Measurements from ENCODE around the gene BMAL2. TPM values are rescaled to one million over a fixed set of nuclear protein-coding genes. Genes with fewer than 3 reads are reported as not detected.

Gene BMAL2
- total RNA-seq, 2 experiments from 2014 or later, result 7.5 to 9.7 TPM

- ChIA-PET POLR2A (no interaction called here), CTCF (interaction anchor here (1.5 to 1.7 kb wide), 2 partner anchors 50 to 319 kb away, joined by 5 to 7 read pairs; no protein-coding TSS in a partner anchor)
- DNase-seq (no peak), ATAC-seq (no peak)
- Mint-ChIP-seq H3K27me3 (peaks cover 37% of the 10 kb centered on the region), H3K27ac (no peak overlapping the region), H3K4me1 (ENCODE audit: low read depth) (peaks cover 34% of the 10 kb centered on the region), H3K4me3 (no peak overlapping the region), H3K9me3 (no peaks in the 10 kb centered on the region), H3K36me3 (ENCODE audit: low read depth) (peaks cover 2% of the 10 kb centered on the region)
- intact Hi-C loops (cut with micrococcal nuclease), result loop anchor here (5.0 kb wide), 1 partner anchor 308 kb away; no protein-coding TSS in a partner anchor
- TF ChIP-seq CTCF (IDR thresholded peaks at IDR 0.05), result no peak
Measured at GRCh38 chr12:27334721-27335082, 2.1 kb downstream of the BMAL2 start.

DNA sequence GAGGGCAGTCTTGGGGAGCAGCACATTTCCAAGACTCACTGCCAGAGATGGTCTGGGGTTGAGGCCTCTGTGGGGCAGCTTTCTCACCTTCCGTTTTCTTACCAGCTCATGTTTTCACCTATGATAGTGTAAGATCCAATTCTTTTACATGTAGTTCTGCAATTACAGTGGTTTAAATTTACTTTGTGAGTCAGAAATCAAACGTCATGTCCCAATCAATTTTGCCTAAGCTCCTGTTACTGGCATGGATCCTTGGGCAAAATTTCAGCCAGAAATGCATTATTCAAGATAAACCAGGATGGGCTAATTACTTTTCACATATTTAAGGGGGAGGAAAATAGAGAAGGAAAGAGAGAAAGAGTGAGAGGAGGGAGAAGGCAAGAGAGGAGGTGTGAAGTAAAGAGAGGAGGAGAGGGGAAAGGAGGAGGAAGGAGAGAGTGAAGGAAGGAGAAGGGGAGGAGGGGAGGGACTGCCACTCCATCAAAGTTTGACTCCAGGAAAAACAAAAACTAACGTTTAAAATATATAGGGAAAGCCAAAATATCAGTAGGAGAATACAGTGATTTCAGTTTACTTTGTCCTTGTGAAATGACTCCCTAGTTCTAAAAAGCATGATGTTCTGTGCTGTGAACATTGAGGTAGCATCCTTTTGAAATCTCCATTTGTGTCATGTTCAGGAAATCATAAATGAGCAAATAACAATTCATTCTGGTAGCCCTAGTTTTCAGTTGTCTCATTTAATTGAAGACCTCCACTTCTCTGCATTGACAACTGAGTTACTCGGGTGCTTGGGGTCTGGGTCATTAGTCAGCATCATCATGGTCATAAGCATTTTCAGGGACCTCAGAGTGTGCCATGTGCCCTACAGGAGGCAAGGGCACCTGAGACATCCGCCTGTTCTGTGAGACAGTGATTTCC is 3.0 kb downstream of the BMAL2 start:
- no peak for TF ChIP-seq CTCF (IDR thresholded peaks at IDR 0.05)
- ChIA-PET POLR2A (no interaction called here), CTCF (no interaction called here)
- H3K36me3 Mint-ChIP-seq (ENCODE audit: low read depth), result peaks cover 2% of the 10 kb centered on the region
- H3K9me3 Mint-ChIP-seq, result no peaks in the 10 kb centered on the region
- H3K4me1 Mint-ChIP-seq (ENCODE audit: low read depth), result peaks cover 29% of the 10 kb centered on the region
- intact Hi-C loops (cut with micrococcal nuclease), result no loop called here
- no peak for ATAC-seq
- H3K27me3 Mint-ChIP-seq, result peaks cover 37% of the 10 kb centered on the region
- no peak overlapping the region for H3K4me3 Mint-ChIP-seq
- no peak overlapping the region for H3K27ac Mint-ChIP-seq
- no peak for DNase-seq

DNA sequence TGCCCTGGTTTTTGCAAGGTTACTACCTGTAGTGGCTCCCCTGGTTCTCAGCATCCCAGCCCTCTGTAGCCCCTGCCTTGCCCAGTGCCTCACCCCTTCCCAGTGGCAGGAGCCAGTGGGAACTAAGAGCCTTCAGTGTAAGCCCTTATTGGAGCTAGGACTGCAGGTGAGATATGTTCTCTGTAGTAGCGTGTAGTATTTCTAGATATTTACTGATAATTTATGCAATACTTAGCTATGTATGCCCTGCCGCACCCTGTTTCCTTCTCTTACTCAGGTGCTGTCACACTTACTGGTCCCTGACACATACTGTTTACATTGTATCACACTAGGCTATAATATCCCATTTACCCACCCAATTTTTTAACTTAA is 3.6 kb downstream of the BMAL2 start:
- ATAC-seq (no peak), DNase-seq (no peak)
- H3K4me1 Mint-ChIP-seq (ENCODE audit: low read depth), result peaks cover 22% of the 10 kb centered on the region
- peaks cover 2% of the 10 kb centered on the region for H3K36me3 Mint-ChIP-seq (ENCODE audit: low read depth)
- ChIA-PET POLR2A (no interaction called here), CTCF (interaction anchor here (1.2 kb wide), 1 partner anchor 316 kb away, joined by 3 read pairs; no protein-coding TSS in a partner anchor)
- intact Hi-C loops (cut with micrococcal nuclease), result no loop called here
- H3K27me3 Mint-ChIP-seq, result peaks cover 34% of the 10 kb centered on the region
- no peak overlapping the region for H3K27ac Mint-ChIP-seq
- H3K9me3 Mint-ChIP-seq, result no peaks in the 10 kb centered on the region
- H3K4me3 Mint-ChIP-seq, result no peak overlapping the region
- TF ChIP-seq CTCF (IDR thresholded peaks at IDR 0.05), result no peak

DNA sequence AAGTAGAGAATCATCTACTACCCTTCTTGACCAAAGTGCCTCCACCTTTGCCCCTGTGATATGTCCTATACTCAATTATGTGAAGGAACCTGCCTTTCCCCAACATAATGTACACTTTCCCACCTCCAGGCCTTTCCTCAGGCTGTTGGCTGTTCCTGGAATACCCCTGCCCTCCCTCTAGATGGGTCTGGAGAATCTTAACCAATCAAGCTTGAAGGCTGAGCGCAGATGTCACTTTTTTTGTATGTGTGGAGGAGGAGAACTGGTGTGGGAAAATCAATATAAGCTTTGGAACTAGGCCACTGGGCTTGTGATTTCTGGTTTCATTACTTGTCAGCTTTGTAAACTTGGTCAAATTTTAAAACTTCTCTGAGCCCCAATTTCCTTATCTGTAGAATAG is 4.7 kb downstream of the BMAL2 start:
- ChIA-PET CTCF (interaction anchor here (1.1 to 1.2 kb wide), 2 partner anchors 11 to 315 kb away, joined by 3 read pairs; no protein-coding TSS in a partner anchor), POLR2A (no interaction called here)
- TF ChIP-seq CTCF (IDR thresholded peaks at IDR 0.05), result no peak
- no peak for ATAC-seq
- intact Hi-C loops (cut with micrococcal nuclease), result no loop called here
- Mint-ChIP-seq H3K27ac (no peak overlapping the region), H3K9me3 (no peaks in the 10 kb centered on the region), H3K4me1 (ENCODE audit: low read depth) (peaks cover 11% of the 10 kb centered on the region), H3K36me3 (ENCODE audit: low read depth) (peaks cover 2% of the 10 kb centered on the region), H3K27me3 (peaks cover 29% of the 10 kb centered on the region), H3K4me3 (no peak overlapping the region)
- DNase-seq, result no peak

GRCh38 chr12:27338473-27338872 is 5.8 kb downstream of the BMAL2 start:
- H3K4me3 Mint-ChIP-seq, result no peak overlapping the region
- no peak for ATAC-seq
- no peak overlapping the region for H3K27ac Mint-ChIP-seq
- H3K9me3 Mint-ChIP-seq, result no peaks in the 10 kb centered on the region
- H3K27me3 Mint-ChIP-seq, result peaks cover 27% of the 10 kb centered on the region
- H3K36me3 Mint-ChIP-seq (ENCODE audit: low read depth), result peaks cover under 1% of the 10 kb centered on the region
- DNase-seq, result no peak
- peaks cover 10% of the 10 kb centered on the region for H3K4me1 Mint-ChIP-seq (ENCODE audit: low read depth)
- ChIA-PET POLR2A (no interaction called here), CTCF (interaction anchor here (0.5 kb wide), 1 partner anchor 55 kb away, joined by 3 read pairs; no protein-coding TSS in a partner anchor)
- no peak for TF ChIP-seq CTCF (IDR thresholded peaks at IDR 0.05)
- intact Hi-C loops (cut with micrococcal nuclease), result no loop called here
